B cell (primary cell): Measurements from ENCODE around the gene RAB39A. TPM values are rescaled to one million over a fixed set of nuclear protein-coding genes. Genes with fewer than 3 reads are reported as not detected.

ENCODE experiments used
- ATAC-seq: fragments of 200-7000 bp; cut with Tn5 transposase; one replicate; pipeline ENCODE4 v1.10.0; 2021; ENCODE audit warnings: low read depth, mild to moderate bottlenecking, moderate number of reproducible peaks, moderate library complexity
- CTCF ChIA-PET: fragments of 350-600 bp; sonication (Branson Sonifier 250); formaldehyde crosslinking; loops from one replicate; lab custom pipeline; 2021; ENCODE audit warnings: antibody characterized with exemption, inconsistent platforms; lab: Charles Lee
- POLR2A ChIA-PET: fragments of 350-600 bp; sonication (Branson Sonifier 250); formaldehyde crosslinking; loops from one replicate; lab custom pipeline; 2021; ENCODE audit warnings: antibody characterized with exemption; lab: Charles Lee
- DNase-seq: peaks from one replicate; pipeline ENCODE4 v3.0.0; 2013
- H2AFZ ChIP-seq: 2 replicates; pipeline ENCODE4 v1.6.1; 2012; ENCODE audit warnings: mild to moderate bottlenecking, low read depth, low read length; ENCODE audit not compliant: insufficient read depth, poor library complexity, severe bottlenecking
- H3K27ac ChIP-seq, 2 donors: 1 replicate in 1 of 2; 2 replicates in 1 of 2; pipeline ENCODE4 v1.5.1; 2012 to 2013; ENCODE audit warnings: low read length in 2 of 2, mild to moderate bottlenecking in 2 of 2, moderate library complexity in 1 of 2
- H3K27me3 ChIP-seq, 4 experiments: fragments of 200-600 bp in 1 of 4; sonication (generic) in 1 of 4; replicated peaks in 1 of 4; 1 replicate in 2 of 4; 2 replicates in 2 of 4; pipeline versions ENCODE4 v1.6.1 to v1.7.0; 2013 to 2016; ENCODE audit warnings: low read length in 3 of 4, mild to moderate bottlenecking in 2 of 4, mixed read lengths in 1 of 4, moderate library complexity in 1 of 4; ENCODE audit not compliant: insufficient read depth in 4 of 4, control insufficient read depth in 3 of 4; ENCODE audit errors: control extremely low read depth in 1 of 4
- H3K36me3 ChIP-seq, 2 experiments: replicated peaks in 1 of 2; 1 replicate in 1 of 2; 2 replicates in 1 of 2; pipeline versions ENCODE4 v1.6.1 to v1.7.1; 2013; ENCODE audit warnings: low read length in 1 of 2; ENCODE audit not compliant: insufficient read depth in 2 of 2, control insufficient read depth in 1 of 2; ENCODE audit errors: control extremely low read depth in 1 of 2, extremely low read depth in 1 of 2
- H3K4me1 ChIP-seq, 2 donors: fragments of 200-600 bp in 1 of 2; sonication (generic) in 1 of 2; 1 replicate in 1 of 2; 2 replicates in 1 of 2; pipeline versions ENCODE4 v1.5.1 to v1.6.1; 2013 to 2017; ENCODE audit warnings: low read length in 2 of 2; ENCODE audit not compliant: control insufficient read depth in 2 of 2, insufficient read depth in 2 of 2
- H3K4me2 ChIP-seq: replicated peaks from 2 replicates; pipeline ENCODE3; 2012; ENCODE audit warnings: mild to moderate bottlenecking, low read depth, low read length; ENCODE audit not compliant: poor library complexity, severe bottlenecking
- H3K4me3 ChIP-seq, 5 experiments: fragments of 200-600 bp in 1 of 5; sonication (generic) in 1 of 5; 1 replicate in 3 of 5; 2 replicates in 2 of 5; pipeline versions ENCODE4 v1.5.1 to v1.7.0; 2011 to 2016; ENCODE audit warnings: low read length in 4 of 5, mild to moderate bottlenecking in 4 of 5, low read depth in 2 of 5, control low read depth in 1 of 5, moderate library complexity in 1 of 5; ENCODE audit not compliant: insufficient read depth in 1 of 5; ENCODE audit errors: control extremely low read depth in 1 of 5, extremely low read depth in 1 of 5
- H3K79me2 ChIP-seq: fragments of 200-600 bp; sonication (generic); one replicate; pipeline ENCODE4 v1.6.0; 2016; ENCODE audit warnings: low read length; ENCODE audit not compliant: control insufficient read depth, insufficient read depth
- H3K9ac ChIP-seq: fragments of 200-600 bp; sonication (generic); 2 replicates; pipeline ENCODE4 v1.6.1; 2017; ENCODE audit warnings: mild to moderate bottlenecking, low read length, moderate library complexity
- H3K9me3 ChIP-seq, 3 donors: one replicate each; pipeline versions ENCODE4 v1.6.1 to v1.7.1; 2013; ENCODE audit warnings: low read length in 2 of 3; ENCODE audit not compliant: control insufficient read depth in 2 of 3, insufficient read depth in 1 of 3; ENCODE audit errors: control extremely low read depth in 1 of 3
- H4K20me1 ChIP-seq: 2 replicates; pipeline ENCODE4 v1.6.0; 2012; ENCODE audit warnings: mild to moderate bottlenecking, low read length; ENCODE audit not compliant: insufficient read depth, control insufficient read depth, poor library complexity, severe bottlenecking
- H3K27ac Mint-ChIP-seq: one replicate; pipeline ENCODE4 v1.8.0; 2021; ENCODE audit warnings: mixed read lengths
- H3K27me3 Mint-ChIP-seq: one replicate; pipeline ENCODE4 v1.8.0; 2021; ENCODE audit warnings: mixed read lengths
- H3K4me1 Mint-ChIP-seq: one replicate; pipeline ENCODE4 v1.8.0; 2021; ENCODE audit warnings: mixed read lengths
- H3K4me3 Mint-ChIP-seq: one replicate; pipeline ENCODE4 v1.8.0; 2021; ENCODE audit warnings: mixed read lengths
- H3K9me3 Mint-ChIP-seq: one replicate; pipeline ENCODE4 v1.8.0; 2022; ENCODE audit warnings: mixed read lengths; ENCODE audit not compliant: insufficient read depth
- CTCF ChIP-seq: fragments of 200-600 bp; IDR thresholded peaks from one replicate; pipeline ENCODE4 v1.8.0; 2022; ENCODE audit warnings: antibody characterized with exemption, mild to moderate bottlenecking
- EZH2 ChIP-seq: IDR thresholded peaks from 2 replicates; pipeline ENCODE4 v1.6.1; 2012; ENCODE audit warnings: borderline replicate concordance, low read depth, mild to moderate bottlenecking, moderate library complexity, low read length; ENCODE audit not compliant: insufficient read depth, poor library complexity, severe bottlenecking
- WGBS: methylation state at CpG from one replicate; pipeline ENCODE4 v1.1.5; 2013; ENCODE audit warnings: missing lambda C conversion rate; ENCODE audit not compliant: insufficient coverage; 5-methylcytosine and 5-hydroxymethylcytosine counted together
- intact Hi-C: fragments of 100-400 bp; cut with micrococcal nuclease; formaldehyde crosslinking; loops from one replicate; pipeline ENCODE4 v1.10.0; 2022
- polyA plus RNA-seq: library from polyadenylated mRNA; depleted of rRNA; stranded (reverse); fragments of >200 nt; gene quantifications from 2 replicates; pipeline ENCODE4 v1.2.3, GENCODE V29; 2012
- total RNA-seq, 2 donors: library from RNA; stranded (reverse); fragments of 120-200 nt in 1 of 2; gene quantifications; 1 replicate in 1 of 2; 2 replicates in 1 of 2; pipeline versions ENCODE4 v1.2.3 to v1.2.4, GENCODE V29; 2013 to 2022

The RAB39A gene
- total and polyA plus RNA-seq, 2 donors (not counting 1 experiment from before 2014, with no cell fraction given), result 1.3 to 2.4 TPM

- Histone ChIP-seq H3K79me2 (peaks cover 61% of the 10 kb centered on the region), H3K4me2 (peak overlapping the region; percentile 84), H3K9ac (peak overlapping the region; percentile 100), H3K36me3 (no peaks in the 10 kb centered on the region), H4K20me1 (peaks cover 18% of the 10 kb centered on the region), H3K27me3 (no peaks in the 10 kb centered on the region), H3K4me1 (peaks cover 18 to 20% of the 10 kb centered on the region in 2 donors), H3K27ac (peak overlapping the region; percentile 95 to 97), H2AFZ (peak overlapping the region; percentile 99), H3K4me3 (peak overlapping the region; percentile 79 to 100 (median 99)), H3K9me3 (no peaks in the 10 kb centered on the region)
- Mint-ChIP-seq H3K27me3 (no peaks in the 10 kb centered on the region), H3K4me3 (peak overlapping the region; percentile 99), H3K9me3 (no peaks in the 10 kb centered on the region), H3K27ac (peak overlapping the region; percentile 98), H3K4me1 (peaks cover 28% of the 10 kb centered on the region)
- peak; percentile 1 for ATAC-seq
- TF ChIP-seq EZH2 (no peak), CTCF (no peak)
- no peak for DNase-seq
- ChIA-PET CTCF (interaction anchor here (0.8 to 2.3 kb wide), 11 partner anchors 24 to 641 kb away, joined by 3 to 10 read pairs (median 4); partner anchors contain the start of genes ACAT1, ATM and NPAT), POLR2A (interaction anchor here (0.7 to 1.0 kb wide), 2 partner anchors 11 to 655 kb away, joined by 3 read pairs; partner anchors contain the start of gene DDX10)
- 2% methylated on average over 29 of the region's 31 CpGs for WGBS
- intact Hi-C loops, result loop anchor here (1.0 to 5.0 kb wide), 9 partner anchors 81 to 1987 kb away; partner anchors contain the start of genes ACAT1, ALKBH8, ATM and C11orf65
Observed at GRCh38 chr11:108009497-108010370, 81.5 kb downstream of the RAB39A start.
